Activated naive CD8-positive, alpha-beta T cell (primary cell): Measurements from ENCODE around the gene TMCO2.
"Not testable (repeated sequence)": the region's sequence is repeated elsewhere in the genome, so short reads cannot be mapped to it uniquely, and the experiment has no call there.

Experiments used
- H3K27ac Mint-ChIP-seq: one replicate; pipeline ENCODE4 v1.8.0; 2021; ENCODE audit warnings: mixed read lengths
- H3K27me3 Mint-ChIP-seq: one replicate; pipeline ENCODE4 v1.8.0; 2021; ENCODE audit warnings: mixed read lengths
- H3K36me3 Mint-ChIP-seq: one replicate; pipeline ENCODE4 v1.8.0; 2021; ENCODE audit warnings: mixed read lengths
- H3K4me1 Mint-ChIP-seq: one replicate; pipeline ENCODE4 v1.8.0; 2021; ENCODE audit warnings: low read depth, mixed read lengths
- H3K4me3 Mint-ChIP-seq: one replicate; pipeline ENCODE4 v1.8.0; 2021; ENCODE audit warnings: mild to moderate bottlenecking, mixed read lengths
- H3K9me3 Mint-ChIP-seq: one replicate; pipeline ENCODE4 v1.8.0; 2021; ENCODE audit warnings: low read depth, mixed read lengths

The TMCO2 gene

GRCh38 chr1:40247655-40248054 is at the start of gene TMCO2:
TSS of gene TMCO2 (plus strand) at chr1:40247937. CDS start at chr1:40247994, 57 bp downstream.
- no peaks in the 10 kb centered on the region for H3K27me3 Mint-ChIP-seq
- no peak within 1 kb of the TSS for H3K27ac Mint-ChIP-seq
- peaks cover 2% of the 10 kb centered on the region for H3K36me3 Mint-ChIP-seq
- no peak within 1 kb of the TSS for H3K4me3 Mint-ChIP-seq
- no peaks in the 10 kb centered on the region for H3K9me3 Mint-ChIP-seq
- H3K4me1 Mint-ChIP-seq = peaks cover 11% of the 10 kb centered on the region

DNA sequence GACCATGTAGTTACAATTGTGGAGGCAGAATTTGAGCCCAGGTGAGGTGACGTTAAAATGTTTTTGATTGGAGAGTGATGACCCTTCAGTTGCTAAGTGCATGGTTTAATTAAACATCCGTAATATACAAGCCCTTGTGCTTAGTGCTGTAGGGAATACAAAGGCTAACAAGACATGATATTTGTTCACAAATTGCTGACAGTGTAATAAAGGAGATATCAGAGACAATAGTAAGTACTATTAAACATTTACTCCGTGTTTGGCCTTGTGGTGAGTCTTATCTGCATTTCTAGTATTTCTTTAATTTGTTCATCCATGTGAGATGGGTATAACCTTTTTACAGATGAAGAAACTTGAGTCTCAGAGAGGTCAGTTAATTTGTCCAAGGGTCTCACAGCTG is 48.6 kb upstream of the TMCO2 start:
- Mint-ChIP-seq H3K27ac (no peak overlapping the region), H3K4me3 (no peak overlapping the region), H3K9me3 (no peaks in the 10 kb centered on the region), H3K36me3 (peaks cover 9% of the 10 kb centered on the region), H3K27me3 (no peaks in the 10 kb centered on the region), H3K4me1 (peaks cover 6% of the 10 kb centered on the region)

DNA sequence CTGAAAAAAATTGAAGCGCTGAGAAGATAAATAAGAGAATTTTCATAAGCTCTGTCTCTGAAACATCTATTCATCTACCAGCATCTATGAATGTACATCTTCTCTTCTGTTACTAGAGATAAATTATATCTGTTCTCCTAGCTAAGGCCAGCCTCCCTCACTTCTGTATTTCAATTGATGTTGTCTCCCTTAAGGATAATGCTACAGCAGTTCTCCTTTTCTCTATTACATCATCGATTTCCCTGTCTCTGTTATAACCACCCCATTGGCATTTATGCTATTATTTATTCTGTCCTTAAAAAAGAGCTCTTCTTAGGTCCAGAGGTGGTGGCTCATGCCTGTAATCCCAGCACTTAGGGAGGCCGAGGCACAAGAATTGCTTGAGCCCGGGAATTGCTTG is 42.9 kb upstream of the TMCO2 start:
- Mint-ChIP-seq H3K4me3 (no peak overlapping the region), H3K27me3 (no peaks in the 10 kb centered on the region), H3K9me3 (no peaks in the 10 kb centered on the region), H3K36me3 (peaks cover 20% of the 10 kb centered on the region), H3K27ac (no peak overlapping the region), H3K4me1 (peaks cover 10% of the 10 kb centered on the region)

GRCh38 chr1:40210511-40211204 is 37.1 kb upstream of the TMCO2 start:
- Mint-ChIP-seq H3K4me1 (peaks cover 11% of the 10 kb centered on the region), H3K27ac (no peak overlapping the region), H3K36me3 (peaks cover 13% of the 10 kb centered on the region), H3K4me3 (no peak overlapping the region), H3K9me3 (no peaks in the 10 kb centered on the region), H3K27me3 (no peaks in the 10 kb centered on the region)

DNA sequence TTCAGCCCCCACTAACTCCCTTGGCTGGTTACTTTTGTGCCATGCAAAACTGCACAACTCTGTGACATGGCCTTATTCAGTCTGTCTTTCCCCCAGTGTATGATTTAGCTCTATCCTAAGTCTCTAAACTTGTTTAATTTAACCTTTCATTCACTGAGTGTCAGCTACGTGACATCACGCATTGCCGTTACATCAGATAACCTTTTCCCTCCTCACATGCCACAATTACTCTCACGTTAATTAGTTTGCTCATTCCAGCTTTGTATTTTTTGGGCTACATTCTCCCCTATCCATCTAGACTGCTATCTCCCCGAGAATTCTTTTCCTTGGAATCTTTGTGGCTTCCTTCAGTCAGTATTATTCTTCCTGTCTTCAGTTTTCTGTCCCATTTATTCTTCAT is 29.4 kb upstream of the TMCO2 start:
- Mint-ChIP-seq H3K9me3 (no peaks in the 10 kb centered on the region), H3K36me3 (no peaks in the 10 kb centered on the region), H3K27ac (no peak overlapping the region), H3K27me3 (no peaks in the 10 kb centered on the region), H3K4me3 (no peak overlapping the region), H3K4me1 (peaks cover 15% of the 10 kb centered on the region)

DNA sequence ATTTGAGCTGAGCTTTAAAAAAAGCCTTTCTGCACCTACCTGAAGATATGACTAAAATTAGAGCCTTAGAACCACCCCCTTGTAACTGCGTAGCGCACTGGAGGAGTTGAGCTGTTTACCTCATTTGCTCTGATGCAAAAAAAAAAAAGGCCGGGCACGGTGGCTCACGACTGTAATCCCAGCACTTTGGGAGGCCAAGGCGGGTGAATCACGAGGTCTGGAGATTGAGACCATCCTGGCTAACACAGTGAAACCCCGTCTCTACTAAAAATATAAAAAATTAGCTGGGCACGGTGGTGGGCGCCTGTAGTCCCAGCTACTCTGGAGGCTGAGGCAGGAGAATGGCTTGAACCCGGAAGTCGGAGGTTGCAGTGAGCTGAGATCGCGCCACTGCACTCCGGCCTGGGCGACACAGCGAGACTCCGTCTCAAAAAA is 26.2 kb upstream of the TMCO2 start:
- not testable (repeated sequence) for H3K9me3 Mint-ChIP-seq
- peaks cover 11% of the 10 kb centered on the region for H3K4me1 Mint-ChIP-seq

DNA sequence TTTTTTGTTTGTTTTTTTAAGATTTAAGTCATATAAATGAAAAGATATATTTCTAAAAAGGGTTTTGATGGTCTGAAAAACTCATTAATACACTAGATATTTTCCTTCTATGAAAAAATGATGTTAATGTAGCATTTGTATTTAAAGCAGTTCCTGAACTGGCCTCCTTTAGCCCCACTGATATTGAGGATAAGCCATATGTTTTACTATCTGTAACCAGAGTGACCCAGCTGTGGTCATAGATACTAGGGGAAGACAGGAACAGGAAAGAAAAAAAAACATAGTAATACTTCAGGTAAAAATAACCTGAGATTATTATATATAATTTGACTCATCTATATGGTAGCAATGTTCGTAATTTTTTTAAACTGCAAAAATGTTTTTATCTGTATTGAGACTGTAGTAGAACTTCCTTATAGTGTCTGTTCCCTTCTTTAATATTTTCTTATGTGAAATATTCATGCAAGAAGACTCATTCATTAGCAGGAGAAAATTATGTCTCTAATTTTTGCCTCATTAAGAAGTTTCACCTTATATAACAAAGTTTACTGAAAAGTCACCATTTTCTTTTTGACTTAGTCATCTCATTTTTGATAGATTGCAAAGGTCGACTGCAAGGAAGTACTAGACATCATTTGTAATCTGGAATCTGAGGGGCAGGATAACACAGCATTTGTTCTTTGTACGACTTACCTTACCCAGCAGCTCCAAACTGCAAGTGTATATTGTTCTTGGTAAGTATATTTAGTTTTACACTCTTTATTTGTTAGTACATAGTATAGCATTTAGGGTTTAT is 25.6 kb upstream of the TMCO2 start:
- no peak overlapping the region for H3K4me3 Mint-ChIP-seq
- H3K27ac Mint-ChIP-seq = peak overlapping the region; percentile 46
- H3K27me3 Mint-ChIP-seq = no peaks in the 10 kb centered on the region
- no peaks in the 10 kb centered on the region for H3K9me3 Mint-ChIP-seq
- peaks cover 3% of the 10 kb centered on the region for H3K36me3 Mint-ChIP-seq
- H3K4me1 Mint-ChIP-seq = peaks cover 10% of the 10 kb centered on the region

More for the DNA sequence above, 26.2 kb upstream of the TMCO2 start:
- not testable (repeated sequence) for H3K27ac Mint-ChIP-seq, H3K27me3 Mint-ChIP-seq, H3K4me3 Mint-ChIP-seq, H3K36me3 Mint-ChIP-seq

GRCh38 chr1:40224040-40224439 is 23.7 kb upstream of the TMCO2 start:
- Mint-ChIP-seq H3K36me3 (peaks cover 5% of the 10 kb centered on the region), H3K4me1 (peaks cover 10% of the 10 kb centered on the region), H3K4me3 (no peak overlapping the region), H3K9me3 (no peaks in the 10 kb centered on the region), H3K27me3 (no peaks in the 10 kb centered on the region), H3K27ac (no peak overlapping the region)

- Mint-ChIP-seq H3K27ac (no peak overlapping the region), H3K27me3 (no peaks in the 10 kb centered on the region), H3K4me3 (no peak overlapping the region), H3K36me3 (peaks cover 10% of the 10 kb centered on the region), H3K4me1 (peaks cover 14% of the 10 kb centered on the region), H3K9me3 (no peaks in the 10 kb centered on the region)
Measured at GRCh38 chr1:40226192-40226591, 21.5 kb upstream of the TMCO2 start.

DNA sequence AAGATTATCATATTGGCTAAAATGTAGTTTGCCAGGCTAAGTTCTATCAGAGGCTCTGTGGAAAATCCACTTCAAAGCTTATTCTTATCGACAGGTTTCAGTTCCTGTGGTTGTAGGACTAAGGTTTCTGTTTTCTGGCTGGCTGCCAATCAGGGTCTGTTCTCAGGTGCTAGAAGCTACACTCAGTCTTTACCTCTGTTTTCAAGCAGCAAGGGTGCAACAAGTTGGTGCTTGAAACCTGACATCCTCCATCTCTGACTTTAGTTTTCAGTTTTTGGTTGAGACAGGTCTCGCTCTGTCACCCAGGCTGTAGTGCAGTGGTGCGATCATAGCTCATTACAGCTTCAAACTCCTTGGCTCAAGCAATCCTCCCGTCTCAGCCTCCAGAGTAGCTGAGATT is 15.3 kb upstream of the TMCO2 start:
- peaks cover 17% of the 10 kb centered on the region for H3K4me1 Mint-ChIP-seq
- no peak overlapping the region for H3K4me3 Mint-ChIP-seq
- no peaks in the 10 kb centered on the region for H3K27me3 Mint-ChIP-seq
- peaks cover 33% of the 10 kb centered on the region for H3K36me3 Mint-ChIP-seq
- H3K27ac Mint-ChIP-seq = no peak overlapping the region
- H3K9me3 Mint-ChIP-seq = no peaks in the 10 kb centered on the region

DNA sequence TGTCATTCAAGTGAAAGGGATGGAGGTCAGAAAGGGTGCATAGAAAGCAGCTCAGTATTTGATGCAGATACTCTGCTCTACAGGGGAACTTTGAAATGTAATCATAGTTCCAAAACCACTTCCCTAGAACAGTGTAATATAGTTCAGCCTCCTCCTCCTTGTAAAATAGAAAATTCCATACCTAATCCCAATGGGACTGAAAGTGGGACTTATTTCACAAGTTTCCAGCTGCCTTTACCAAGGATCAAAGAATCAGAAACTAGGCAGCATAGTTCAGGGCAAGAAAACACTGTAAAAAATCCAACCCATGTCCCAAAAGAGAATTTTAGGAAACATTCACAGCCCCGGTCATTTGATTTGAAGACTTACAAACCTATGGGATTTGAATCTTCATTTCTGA is 8.1 kb upstream of the TMCO2 start:
- Mint-ChIP-seq H3K4me3 (no peak overlapping the region), H3K9me3 (no peaks in the 10 kb centered on the region), H3K36me3 (peaks cover 33% of the 10 kb centered on the region), H3K4me1 (peaks cover 18% of the 10 kb centered on the region), H3K27ac (no peak overlapping the region), H3K27me3 (no peaks in the 10 kb centered on the region)

DNA sequence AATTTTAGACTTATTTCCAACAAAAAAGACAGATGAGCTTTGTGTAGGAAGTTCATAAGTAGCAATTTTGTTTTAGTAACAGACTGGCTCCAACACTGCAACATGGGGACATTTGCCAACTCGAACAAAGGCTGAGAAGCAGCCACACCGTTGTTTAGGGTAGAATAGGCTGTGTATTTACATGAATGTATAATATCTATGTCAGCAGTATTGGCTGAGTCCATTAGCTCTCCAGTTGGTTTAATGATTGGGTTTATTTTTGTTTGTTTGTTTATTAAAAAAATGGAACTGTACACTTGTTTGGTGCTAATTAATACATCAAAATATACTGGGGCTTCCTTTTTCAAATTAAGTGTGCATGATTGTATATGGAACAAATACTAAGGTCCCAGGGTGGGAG is 7.3 kb upstream of the TMCO2 start:
- Mint-ChIP-seq H3K9me3 (no peaks in the 10 kb centered on the region), H3K4me3 (no peak overlapping the region), H3K27me3 (no peaks in the 10 kb centered on the region), H3K27ac (no peak overlapping the region), H3K36me3 (peaks cover 31% of the 10 kb centered on the region), H3K4me1 (peaks cover 20% of the 10 kb centered on the region)

DNA sequence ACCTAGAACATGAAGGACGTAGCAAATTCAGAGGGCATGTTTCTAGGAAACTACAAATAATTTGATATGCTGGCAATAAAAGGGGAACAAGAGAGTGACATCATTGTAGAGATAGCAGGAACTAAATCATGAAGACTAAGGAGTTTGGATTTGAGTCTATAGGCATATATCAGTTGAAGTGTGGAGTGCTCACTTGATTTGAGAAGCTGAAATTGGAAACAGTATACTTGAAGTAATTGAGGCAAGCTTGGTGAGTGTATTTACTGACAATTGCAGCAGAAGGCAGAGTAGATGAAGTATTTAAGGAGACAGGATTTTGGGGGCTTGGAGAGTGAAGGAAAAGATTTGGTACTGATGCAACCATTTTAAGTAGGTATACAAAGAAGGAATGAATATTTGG is 6.4 kb upstream of the TMCO2 start:
- H3K4me1 Mint-ChIP-seq = peaks cover 20% of the 10 kb centered on the region
- H3K4me3 Mint-ChIP-seq = peak overlapping the region; percentile 40
- no peaks in the 10 kb centered on the region for H3K27me3 Mint-ChIP-seq
- H3K36me3 Mint-ChIP-seq = peaks cover 25% of the 10 kb centered on the region
- peak overlapping the region; percentile 78 for H3K27ac Mint-ChIP-seq
- no peaks in the 10 kb centered on the region for H3K9me3 Mint-ChIP-seq

DNA sequence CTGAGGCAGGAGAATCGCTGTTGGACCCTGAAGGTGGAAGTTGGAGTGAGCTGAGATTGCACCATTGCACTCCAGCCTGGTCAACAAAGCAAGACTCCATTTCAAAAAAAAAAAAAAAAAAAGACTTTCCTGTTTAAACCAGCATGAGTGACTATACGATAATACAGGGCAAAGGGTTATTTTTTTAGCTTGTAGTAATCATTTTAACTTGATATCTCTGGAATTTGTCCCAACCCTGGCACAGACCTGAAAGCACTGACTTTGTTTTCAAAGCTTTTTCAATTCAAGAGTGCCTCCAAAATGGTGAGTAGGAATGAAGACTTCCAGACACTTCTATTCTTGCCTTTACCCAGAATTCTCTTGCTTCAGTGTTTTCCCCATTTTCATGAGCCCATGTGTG is 4.4 kb upstream of the TMCO2 start:
- no peak overlapping the region for H3K27ac Mint-ChIP-seq
- H3K36me3 Mint-ChIP-seq = peaks cover 10% of the 10 kb centered on the region
- H3K9me3 Mint-ChIP-seq = no peaks in the 10 kb centered on the region
- H3K4me3 Mint-ChIP-seq = no peak overlapping the region
- peaks cover 16% of the 10 kb centered on the region for H3K4me1 Mint-ChIP-seq
- H3K27me3 Mint-ChIP-seq = no peaks in the 10 kb centered on the region

DNA sequence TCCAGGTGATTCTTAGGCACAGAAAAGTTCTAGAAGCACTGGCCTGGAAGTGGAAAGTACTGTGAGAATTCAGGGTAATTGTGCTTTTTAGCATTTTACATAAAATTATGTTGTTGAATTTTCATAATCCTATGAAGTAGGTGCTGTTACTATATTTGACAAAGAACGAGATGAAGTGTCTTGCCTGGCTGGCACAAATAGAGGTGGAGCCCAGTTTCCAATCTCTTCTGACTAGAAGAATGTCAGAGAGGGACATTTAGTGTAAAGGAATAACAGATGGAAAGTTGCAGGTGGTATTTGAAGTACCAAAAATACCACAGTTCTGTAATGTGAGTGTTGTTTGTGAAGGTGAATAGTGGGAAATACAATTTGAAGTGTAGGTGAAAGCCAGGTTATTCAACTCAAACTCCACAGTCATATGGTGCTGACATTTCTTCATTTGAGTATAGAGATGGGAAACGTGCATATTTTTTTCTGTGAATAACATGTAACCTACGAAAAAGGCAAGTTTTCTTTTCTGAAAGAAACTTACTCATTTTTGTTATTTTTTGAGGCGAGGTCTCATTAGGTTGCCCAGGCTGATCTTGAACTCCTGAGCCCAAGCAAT is 3.5 kb upstream of the TMCO2 start:
- H3K27ac Mint-ChIP-seq = no peak overlapping the region

More for the DNA sequence above, 3.5 kb upstream of the TMCO2 start:
- peaks cover 16% of the 10 kb centered on the region for H3K4me1 Mint-ChIP-seq
- H3K9me3 Mint-ChIP-seq = no peaks in the 10 kb centered on the region
- H3K36me3 Mint-ChIP-seq = peaks cover under 1% of the 10 kb centered on the region
- H3K4me3 Mint-ChIP-seq = no peak overlapping the region
- no peaks in the 10 kb centered on the region for H3K27me3 Mint-ChIP-seq
